ENCODE measurements around the gene LRRC14B. TPM values are rescaled to one million over a fixed set of nuclear protein-coding genes. Genes with fewer than 3 reads are reported as not detected.
"Not testable (repeated sequence)": the region's sequence is repeated elsewhere in the genome, so short reads cannot be mapped to it uniquely, and the experiment has no call there.

The LRRC14B gene
- total RNA-seq, 4 donors from 2014 or later = 11.6 to 39.0 (median 27.2) TPM

- intact Hi-C loops (cut with DNase I; ENCODE audit: low total_unique reads) = loop anchor here (5.0 kb wide), 1 partner anchor 918 kb away; the partner anchor contains the start of gene SLC12A7
- no peaks in the 10 kb centered on the region for H3K9me3 ChIP-seq
- H3K4me1 ChIP-seq = peaks cover 65 to 75% of the 10 kb centered on the region in 2 donors
- H3K27me3 ChIP-seq = no peaks in the 10 kb centered on the region
- no peak for DNase-seq
- H3K27ac ChIP-seq = peak overlapping the region; percentile 95 to 100 (median 99)
- peak overlapping the region in 2 of 4 donors; percentile 1 to 3 for H3K4me3 ChIP-seq
- H3K36me3 ChIP-seq = no peaks in the 10 kb centered on the region
- no peak for ATAC-seq
- no peak for TF ChIP-seq POLR2A (IDR thresholded peaks at IDR 0.05)
- no peak for TF ChIP-seq CTCF (IDR thresholded peaks at IDR 0.05 in 4 of 5, conservative IDR thresholded peaks at IDR 0.05 in 1 of 5)
- in situ Hi-C loops (cut with MboI; ENCODE audit: low sequenced_read_pairs in 4 of 4) = no loop called here
These were observed 3.4 kb downstream of the LRRC14B start for GRCh38 chr5:194603-195209.

DNA sequence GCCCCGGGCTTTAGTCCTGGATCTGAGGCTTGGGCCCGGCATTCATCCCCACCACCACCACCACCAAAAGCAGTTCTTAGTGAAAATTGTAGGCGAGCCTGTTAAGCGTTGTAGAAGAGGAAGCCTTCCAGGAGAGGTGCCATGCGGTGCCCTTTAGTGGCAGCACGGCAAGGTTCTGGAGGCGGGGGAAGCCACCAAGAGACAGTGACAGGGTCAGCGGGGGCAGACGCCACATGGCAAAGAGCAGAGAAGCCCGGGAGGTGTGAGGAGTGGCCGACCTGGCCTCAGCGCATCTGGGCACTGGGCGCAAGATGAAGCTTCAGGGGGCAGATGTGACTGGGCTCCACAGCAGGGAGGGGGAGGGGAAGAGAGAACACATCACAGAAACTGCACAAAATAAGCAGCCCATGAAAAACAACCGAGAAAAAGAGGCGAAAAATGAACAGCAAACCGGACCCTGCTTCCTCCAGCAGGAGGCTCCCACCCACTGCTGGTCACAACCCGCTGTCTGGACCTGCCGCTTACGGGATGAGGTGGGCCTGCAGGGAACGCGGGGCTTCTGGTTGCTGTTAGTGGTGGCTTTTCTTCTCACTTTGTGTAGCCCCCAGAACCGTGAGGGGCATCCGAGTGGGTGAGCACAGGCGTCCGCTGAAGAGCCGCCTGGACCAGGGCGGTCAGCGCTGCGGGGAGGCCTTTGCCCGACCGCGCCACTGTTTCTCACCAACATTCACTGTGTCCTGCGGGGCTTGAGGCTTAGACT is 4.3 kb downstream of the LRRC14B start:
- no peak for DNase-seq
- Histone ChIP-seq H3K36me3 (no peaks in the 10 kb centered on the region), H3K9me3 (no peaks in the 10 kb centered on the region), H3K27me3 (no peaks in the 10 kb centered on the region), H3K4me3 (no peak overlapping the region), H3K4me1 (peaks cover 56 to 66% of the 10 kb centered on the region in 2 donors), H3K27ac (peak overlapping the region; percentile 95 to 100 (median 99))
- TF ChIP-seq POLR2A (IDR thresholded peaks at IDR 0.05) (no peak), CTCF (IDR thresholded peaks at IDR 0.05 in 4 of 5, conservative IDR thresholded peaks at IDR 0.05 in 1 of 5) (peak in 3 of 5 experiments; percentile 10 to 23 (median 11))
- no peak for ATAC-seq
- intact Hi-C loops (cut with DNase I; ENCODE audit: low total_unique reads) (no loop called here), in situ Hi-C loops (cut with MboI; ENCODE audit: low sequenced_read_pairs in 4 of 4) (no loop called here)

DNA sequence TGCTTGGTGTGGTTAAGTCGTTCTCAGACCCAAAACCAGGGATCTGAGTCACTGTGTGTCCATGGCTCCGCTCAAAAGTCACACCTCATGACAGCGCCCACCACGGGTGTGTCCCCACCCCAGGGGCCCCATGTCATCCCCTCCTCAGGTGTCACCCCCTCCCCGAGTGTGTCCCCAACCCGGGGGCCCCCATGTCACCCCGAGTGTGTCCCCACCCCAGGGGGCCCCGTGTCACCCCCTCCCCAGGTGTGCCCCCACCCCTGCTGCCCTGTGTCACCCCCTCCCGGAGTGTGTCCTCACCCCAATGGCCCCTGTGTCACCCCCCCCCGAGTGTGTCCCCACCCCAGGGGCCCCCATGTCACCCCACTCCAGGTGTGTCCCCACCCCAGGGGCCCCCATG is 5.1 kb downstream of the LRRC14B start:
- TF ChIP-seq POLR2A (IDR thresholded peaks at IDR 0.05) (no peak), CTCF (IDR thresholded peaks at IDR 0.05 in 4 of 5, conservative IDR thresholded peaks at IDR 0.05 in 1 of 5) (no peak)
- Histone ChIP-seq H3K4me1 (peaks cover 52 to 69% of the 10 kb centered on the region in 2 donors), H3K27me3 (no peaks in the 10 kb centered on the region), H3K9me3 (no peaks in the 10 kb centered on the region), H3K36me3 (no peaks in the 10 kb centered on the region), H3K4me3 (no peak overlapping the region), H3K27ac (peak overlapping the region; percentile 95 to 100 (median 99))
- intact Hi-C loops (cut with DNase I; ENCODE audit: low total_unique reads) = no loop called here
- in situ Hi-C loops (cut with MboI; ENCODE audit: low sequenced_read_pairs in 4 of 4) = no loop called here
- ATAC-seq (no peak), DNase-seq (no peak)

- ATAC-seq; DNase-seq; H3K27me3 ChIP-seq; H3K4me3 ChIP-seq; in situ Hi-C loops (cut with MboI; ENCODE audit: low sequenced_read_pairs in 4 of 4); H3K9me3 ChIP-seq; intact Hi-C loops (cut with DNase I; ENCODE audit: low total_unique reads); H3K36me3 ChIP-seq: not testable (repeated sequence)
- TF ChIP-seq CTCF (IDR thresholded peaks at IDR 0.05 in 4 of 5, conservative IDR thresholded peaks at IDR 0.05 in 1 of 5) = peak in 1 of 5 experiments; percentile 14
- H3K4me1 ChIP-seq = peaks cover 45 to 64% of the 10 kb centered on the region in 2 donors
- peak overlapping the region; percentile 63 to 100 (median 78) for H3K27ac ChIP-seq
These were observed 5.7 kb downstream of the LRRC14B start for GRCh38 chr5:197031-197430.
